GM23248 (cell line): Measurements from ENCODE around the gene TANGO6.

ENCODE experiments used
- EZH2 ChIP-seq: fragments of 200-600 bp; sonication (generic); IDR thresholded peaks from 2 replicates; pipeline ENCODE4 v1.6.1; 2018; ENCODE audit warnings: antibody characterized with exemption, mild to moderate bottlenecking; ENCODE audit not compliant: insufficient read depth, poor library complexity, severe bottlenecking
- EZH2phosphoT487 ChIP-seq: fragments of 200-600 bp; sonication (generic); IDR thresholded peaks from 2 replicates; pipeline ENCODE4 v1.6.1; 2018; ENCODE audit warnings: antibody characterized with exemption, moderate library complexity, mild to moderate bottlenecking, low read depth; ENCODE audit not compliant: insufficient read depth

DNA sequence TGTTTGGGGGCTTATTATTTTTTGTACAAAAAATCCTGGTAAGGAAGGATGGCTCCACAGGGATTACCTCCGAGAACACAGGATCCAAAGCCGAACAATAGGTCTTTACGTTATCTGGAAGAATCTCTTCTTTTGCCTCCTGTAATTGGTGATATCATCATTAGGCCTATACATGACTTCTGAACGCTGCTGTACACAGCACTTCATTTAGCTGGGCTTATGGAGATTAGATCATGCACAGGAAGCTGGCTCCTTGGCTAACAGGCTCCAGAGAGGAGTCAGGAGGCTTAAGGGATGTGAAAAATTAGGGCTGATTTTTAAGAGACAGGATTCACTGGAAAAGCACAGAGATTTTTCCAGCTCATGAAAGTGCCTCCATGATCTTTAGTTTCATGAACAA, 54.7 kb downstream of the TANGO6 start:
- no peak for TF ChIP-seq EZH2
- no peak for TF ChIP-seq EZH2phosphoT487
